Muscle of leg (tissue), 11 donors: ENCODE data around the gene PRKCA. TPM values are rescaled to one million over a fixed set of nuclear protein-coding genes. Genes with fewer than 3 reads are reported as not detected.

Experiments used
- DNase-seq: peaks from one replicate; pipeline ENCODE4 v3.0.0; 2013
- H3K27ac ChIP-seq: one replicate; pipeline ENCODE4 v1.5.1; 2013; ENCODE audit warnings: mild to moderate bottlenecking, low read length, control low read depth
- H3K27me3 ChIP-seq: one replicate; pipeline ENCODE4 v1.6.1; 2013; ENCODE audit warnings: low read length; ENCODE audit not compliant: control insufficient read depth, insufficient read depth
- H3K36me3 ChIP-seq: one replicate; pipeline ENCODE4 v1.6.1; 2013; ENCODE audit warnings: low read length; ENCODE audit not compliant: control insufficient read depth, insufficient read depth
- H3K4me1 ChIP-seq: one replicate; pipeline ENCODE4 v1.6.1; 2013; ENCODE audit warnings: low read length; ENCODE audit not compliant: control insufficient read depth, insufficient read depth
- H3K4me3 ChIP-seq: one replicate; pipeline ENCODE4 v1.5.1; 2013; ENCODE audit warnings: low read length, control low read depth
- H3K9me3 ChIP-seq: replicated peaks from 2 replicates; pipeline ENCODE4 v1.6.1; 2013; ENCODE audit warnings: low read depth, low read length; ENCODE audit not compliant: control insufficient read depth
- WGBS: methylation state at CpG from one replicate; pipeline ENCODE4 v1.1.5; 2013; ENCODE audit warnings: missing lambda C conversion rate; ENCODE audit not compliant: insufficient coverage; 5-methylcytosine and 5-hydroxymethylcytosine counted together
- polyA plus RNA-seq, 8 donors: library from polyadenylated mRNA; unstranded; fragments of 120-200 nt; gene quantifications; one replicate each; pipeline versions ENCODE4 v1.2.1 to v1.2.3, GENCODE V29; 2013; ENCODE audit warnings: inconsistent platforms in 1 of 8, low replicate concordance in 1 of 8; ENCODE audit not compliant: insufficient read length in 8 of 8, insufficient read depth in 1 of 8
- total RNA-seq: library from RNA; stranded (reverse); fragments of 120-200 nt; gene quantifications from one replicate; pipeline ENCODE4 v1.2.4, GENCODE V29; 2013

The PRKCA gene
- total and polyA plus RNA-seq, 9 donors, result 2.3 to 6.5 (median 3.5) TPM

DNA sequence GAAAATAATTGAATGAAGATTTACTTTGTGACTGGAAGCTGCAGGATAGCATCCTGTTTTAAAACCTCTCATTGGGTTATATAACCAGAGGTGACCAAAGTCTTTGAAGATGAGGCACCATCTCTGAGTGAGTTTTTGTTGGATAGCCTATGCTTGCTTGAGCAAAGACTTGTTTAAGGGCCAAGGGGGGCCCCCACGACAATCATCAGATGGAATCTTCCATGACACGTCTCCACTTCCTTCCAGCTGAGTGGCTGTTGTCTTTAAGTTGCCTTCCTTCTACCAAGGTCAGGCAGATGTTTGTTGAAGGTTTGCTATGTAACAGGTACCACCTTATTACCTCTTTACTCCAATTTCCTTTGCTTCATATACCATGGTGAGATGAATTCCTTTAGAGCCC lies 188.8 kb downstream of the PRKCA start:
- no peak overlapping the region for H3K27ac ChIP-seq
- no peak overlapping the region for H3K4me3 ChIP-seq
- no peak for DNase-seq
- H3K36me3 ChIP-seq, result no peaks in the 10 kb centered on the region
- H3K4me1 ChIP-seq, result no peaks in the 10 kb centered on the region
- no peaks in the 10 kb centered on the region for H3K9me3 ChIP-seq
- H3K27me3 ChIP-seq, result no peaks in the 10 kb centered on the region
- WGBS, result no CpG with 5 or more reads among the region's 2 CpGs

DNA sequence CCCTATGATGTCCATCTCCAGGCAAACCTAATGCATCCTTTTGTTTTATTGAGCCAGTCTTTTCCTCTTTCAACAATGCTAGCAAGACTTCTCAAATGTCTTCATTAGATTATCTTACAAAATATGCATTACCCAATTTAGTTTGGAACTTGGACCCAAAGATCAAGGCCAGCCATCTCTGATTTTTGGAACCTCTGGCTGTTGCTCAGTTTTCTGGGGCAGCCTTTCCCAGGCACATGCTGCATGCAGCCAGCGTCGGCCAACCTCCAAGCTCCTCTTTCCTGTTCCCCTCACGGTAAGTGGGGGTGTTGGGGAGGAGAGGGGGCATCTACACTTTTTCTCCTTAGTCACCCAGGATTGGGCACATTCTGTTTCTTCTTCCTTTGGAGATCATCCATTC lies 189.3 kb downstream of the PRKCA start:
- Histone ChIP-seq H3K4me3 (no peak overlapping the region), H3K36me3 (no peaks in the 10 kb centered on the region), H3K4me1 (no peaks in the 10 kb centered on the region), H3K27ac (no peak overlapping the region), H3K27me3 (no peaks in the 10 kb centered on the region), H3K9me3 (no peaks in the 10 kb centered on the region)
- no CpG with 5 or more reads among the region's 3 CpGs for WGBS
- no peak for DNase-seq

DNA sequence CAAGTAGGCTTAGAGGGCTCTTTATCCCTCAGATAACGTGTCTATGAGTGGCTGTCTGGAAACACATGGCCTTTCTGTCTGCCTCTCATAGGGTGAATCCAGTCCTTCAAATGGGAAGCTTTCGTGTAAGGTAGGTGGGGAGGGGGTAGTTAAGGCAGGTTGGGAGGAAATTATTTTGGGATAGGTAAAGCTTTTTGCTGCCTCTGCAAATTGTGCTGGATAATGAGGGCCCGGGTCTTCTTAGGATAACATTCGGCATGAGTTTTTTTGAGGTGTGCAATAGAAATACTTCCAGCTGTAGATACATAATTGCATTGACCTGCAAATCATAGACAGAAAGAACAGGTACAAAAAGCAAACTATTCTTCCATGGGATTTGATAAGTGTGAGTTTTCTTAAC lies 189.7 kb downstream of the PRKCA start:
- no peaks in the 10 kb centered on the region for H3K4me1 ChIP-seq

DNA sequence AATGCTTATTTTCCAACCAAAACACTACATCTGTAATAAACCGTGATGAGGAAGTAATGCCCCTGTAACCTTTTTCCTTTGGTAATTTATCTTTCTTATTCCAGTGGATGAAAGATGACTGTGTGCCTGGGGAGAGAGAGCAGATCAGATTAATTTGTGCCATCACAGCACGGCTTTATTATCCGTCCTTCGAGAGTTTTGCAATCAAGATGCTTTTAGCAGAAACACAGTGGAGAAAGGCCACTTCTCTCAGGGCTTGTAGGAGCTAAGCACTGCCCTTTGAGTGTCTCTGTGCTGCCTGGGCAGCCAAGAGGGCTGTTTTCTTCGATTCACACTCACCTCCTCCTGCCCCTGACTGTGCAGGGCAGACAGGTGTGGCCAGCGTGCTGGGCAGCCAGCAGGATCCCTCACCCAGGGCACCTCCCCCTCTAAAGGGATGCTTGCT lies 190.2 kb downstream of the PRKCA start:
- Histone ChIP-seq H3K36me3 (no peaks in the 10 kb centered on the region), H3K27ac (no peak overlapping the region), H3K4me3 (no peak overlapping the region), H3K9me3 (no peaks in the 10 kb centered on the region), H3K27me3 (no peaks in the 10 kb centered on the region), H3K4me1 (no peaks in the 10 kb centered on the region)
- WGBS, result 46% methylated on average over 5 of the region's 6 CpGs
- no peak for DNase-seq

More for the DNA sequence above, 189.7 kb downstream of the PRKCA start:
- H3K27ac ChIP-seq, result no peak overlapping the region
- 65% methylated on average over 2 of the region's 4 CpGs for WGBS
- no peaks in the 10 kb centered on the region for H3K36me3 ChIP-seq
- no peaks in the 10 kb centered on the region for H3K9me3 ChIP-seq
- H3K27me3 ChIP-seq, result no peaks in the 10 kb centered on the region
- DNase-seq, result no peak
- H3K4me3 ChIP-seq, result no peak overlapping the region

DNA sequence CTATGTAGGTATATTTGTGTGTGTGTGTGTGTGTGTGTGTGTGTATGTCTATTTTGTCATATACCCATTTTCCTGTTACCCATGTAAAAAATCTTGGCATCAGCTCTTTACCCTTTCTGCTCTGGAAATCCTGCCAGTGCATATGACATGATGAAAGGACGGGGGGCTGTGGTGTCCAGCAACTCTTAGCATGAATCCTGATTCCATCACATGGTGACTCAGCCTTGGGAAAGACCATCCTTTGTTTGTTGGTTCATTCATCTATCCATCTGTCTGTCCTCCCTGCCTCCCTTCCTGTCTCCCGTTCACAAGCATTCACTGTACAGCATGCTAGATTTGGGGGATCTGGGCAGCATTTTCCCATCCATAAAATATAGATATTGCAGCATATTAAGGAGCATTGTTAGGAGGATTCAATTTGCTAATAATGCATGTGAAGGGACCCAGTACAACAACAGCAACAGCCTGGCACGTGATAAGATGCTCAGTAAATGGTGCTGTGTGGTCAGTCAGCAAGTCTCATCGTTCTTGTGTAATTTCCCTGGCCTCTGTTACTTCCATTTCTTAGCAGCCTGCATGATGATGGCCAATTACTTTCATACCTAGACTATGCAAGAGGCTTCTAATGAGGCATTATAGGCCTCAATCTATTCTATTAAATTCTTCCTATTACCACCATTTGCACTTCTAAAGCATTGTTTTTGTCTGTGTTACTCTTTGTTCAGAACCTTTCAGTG lies 191.0 kb downstream of the PRKCA start:
- 73% methylated on average over 2 of the region's 4 CpGs for WGBS
- H3K4me3 ChIP-seq, result no peak overlapping the region
- H3K9me3 ChIP-seq, result no peaks in the 10 kb centered on the region
- H3K4me1 ChIP-seq, result no peaks in the 10 kb centered on the region
- H3K27ac ChIP-seq, result no peak overlapping the region
- no peak for DNase-seq
- H3K27me3 ChIP-seq, result no peaks in the 10 kb centered on the region
- no peaks in the 10 kb centered on the region for H3K36me3 ChIP-seq

DNA sequence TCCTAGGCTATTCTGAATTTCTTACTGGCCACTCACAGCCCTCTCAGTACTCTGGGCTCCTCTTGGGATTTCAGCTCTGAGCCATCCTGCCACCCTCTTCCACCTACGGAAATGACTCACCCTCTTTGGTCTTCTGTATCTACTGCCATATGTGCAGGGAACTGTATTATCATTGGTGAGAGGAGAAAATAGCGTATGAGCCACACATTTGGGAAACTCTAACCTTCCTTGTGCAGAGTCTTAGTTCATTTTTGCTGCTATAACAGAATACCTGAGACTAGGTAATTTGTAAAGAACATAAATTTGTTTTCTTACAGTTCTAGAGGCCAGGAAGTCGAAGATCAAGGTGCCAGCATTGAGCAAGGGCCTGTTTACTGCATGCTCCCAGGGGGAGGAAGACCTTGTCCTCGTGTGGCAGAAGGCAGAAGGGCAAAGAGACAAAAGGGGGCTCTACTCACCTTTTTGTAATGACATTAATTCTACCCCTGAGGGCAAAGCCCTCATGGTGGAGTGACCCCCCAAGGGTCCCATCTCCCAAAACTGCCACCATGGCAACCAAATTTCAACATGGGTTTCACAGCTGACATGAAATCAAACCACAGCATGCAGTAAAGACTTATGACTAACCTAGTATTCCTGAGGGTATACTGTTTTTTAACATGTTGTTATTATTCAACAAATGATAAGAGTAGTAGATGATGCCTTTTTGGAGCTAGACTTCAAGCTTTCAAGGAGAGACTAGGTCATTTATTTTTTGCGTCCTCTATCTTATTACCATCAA lies 191.8 kb downstream of the PRKCA start:
- H3K4me1 ChIP-seq, result no peaks in the 10 kb centered on the region
- no peaks in the 10 kb centered on the region for H3K27me3 ChIP-seq
- H3K36me3 ChIP-seq, result no peaks in the 10 kb centered on the region
- WGBS, result 80% methylated on average over 1 of the region's 5 CpGs
- no peaks in the 10 kb centered on the region for H3K9me3 ChIP-seq
- DNase-seq, result no peak
- no peak overlapping the region for H3K27ac ChIP-seq
- H3K4me3 ChIP-seq, result no peak overlapping the region

DNA sequence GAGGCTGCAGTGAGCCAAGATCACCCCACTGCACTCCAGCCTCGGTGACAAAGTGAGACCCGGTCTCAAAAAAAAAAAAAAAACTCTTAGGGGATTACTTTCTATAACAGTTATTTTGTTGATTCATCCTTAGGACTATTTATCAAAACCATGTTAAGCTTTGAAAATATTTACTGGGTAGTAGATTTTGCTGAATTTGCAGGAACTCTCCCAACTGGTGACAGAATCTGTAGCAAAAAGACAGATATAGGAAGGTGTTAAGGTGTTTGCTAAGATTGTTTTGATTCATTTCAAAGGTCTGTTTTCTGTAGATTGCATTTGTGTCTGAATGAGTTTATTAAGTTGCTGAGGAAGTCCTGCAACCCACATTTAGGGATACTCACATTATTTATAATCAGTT lies 192.6 kb downstream of the PRKCA start:
- Histone ChIP-seq H3K4me3 (no peak overlapping the region), H3K4me1 (no peaks in the 10 kb centered on the region), H3K27me3 (no peaks in the 10 kb centered on the region), H3K36me3 (no peaks in the 10 kb centered on the region), H3K27ac (no peak overlapping the region), H3K9me3 (no peaks in the 10 kb centered on the region)
- no peak for DNase-seq
- no CpG with 5 or more reads among the region's 2 CpGs for WGBS

DNA sequence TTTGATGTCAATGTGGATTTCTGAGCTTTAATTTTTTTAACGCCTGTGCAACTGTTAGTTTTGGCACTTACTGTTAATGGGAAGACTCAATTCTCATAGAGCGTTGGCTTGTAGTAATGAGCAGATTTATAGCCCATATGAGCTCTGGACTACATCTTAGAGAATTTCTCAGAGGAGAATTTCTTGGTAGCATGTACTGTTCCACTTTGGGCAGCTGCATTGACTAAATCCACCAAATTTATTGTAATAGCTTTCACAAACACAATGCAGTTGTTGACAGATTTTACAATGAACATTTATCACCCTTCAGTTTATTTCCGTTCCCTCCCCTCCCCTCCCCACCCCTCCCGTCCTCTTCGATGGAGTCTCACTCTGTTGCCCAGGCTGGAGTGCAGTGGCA lies 193.9 kb downstream of the PRKCA start:
- Histone ChIP-seq H3K4me1 (no peaks in the 10 kb centered on the region), H3K27me3 (no peaks in the 10 kb centered on the region), H3K27ac (no peak overlapping the region), H3K9me3 (no peaks in the 10 kb centered on the region), H3K4me3 (no peak overlapping the region), H3K36me3 (no peaks in the 10 kb centered on the region)
- no peak for DNase-seq
- WGBS, result 24% methylated on average over 3 of the region's 5 CpGs

DNA sequence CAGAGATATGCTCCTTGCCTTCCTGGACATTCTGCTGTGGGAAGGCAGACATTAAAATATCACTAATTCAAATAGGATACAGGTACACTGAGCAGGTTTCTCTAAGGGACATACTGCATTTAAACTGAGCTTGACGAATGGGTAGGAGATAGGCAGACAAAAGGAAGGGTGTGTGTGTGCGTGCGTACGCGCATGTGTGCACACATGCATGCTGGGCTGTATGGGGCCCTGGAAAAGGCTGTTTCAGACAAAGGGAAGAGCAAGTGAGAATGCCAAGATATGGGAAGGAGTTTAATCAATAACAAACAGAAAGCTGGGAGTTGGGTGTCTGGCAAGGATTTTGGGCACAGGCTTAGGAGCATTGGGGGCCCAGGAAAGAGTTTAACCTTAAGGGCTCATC lies 196.2 kb downstream of the PRKCA start:
- Histone ChIP-seq H3K4me1 (peaks cover 5% of the 10 kb centered on the region), H3K36me3 (no peaks in the 10 kb centered on the region), H3K27me3 (no peaks in the 10 kb centered on the region), H3K27ac (no peak overlapping the region), H3K4me3 (no peak overlapping the region), H3K9me3 (no peaks in the 10 kb centered on the region)
- 100% methylated on average over 4 of the region's 5 CpGs for WGBS
- DNase-seq, result no peak

DNA sequence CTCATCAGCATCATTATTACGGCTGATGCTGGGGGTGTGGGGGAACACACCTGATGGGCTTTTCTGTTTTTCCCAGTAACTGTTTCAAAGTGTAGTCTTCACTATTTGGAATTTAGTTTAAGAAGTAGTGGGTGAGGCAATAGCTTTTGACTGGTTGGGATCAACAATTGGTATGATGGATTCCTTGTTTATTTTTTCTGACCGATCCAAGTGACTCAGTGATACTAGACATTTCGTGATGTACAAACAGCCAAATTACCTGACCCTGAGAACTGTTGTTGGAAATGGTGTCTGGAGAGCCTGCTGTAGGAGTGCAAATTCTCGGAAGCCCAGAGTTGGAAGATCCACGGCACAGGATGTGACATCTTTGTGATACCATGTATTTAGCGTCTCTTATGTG lies 204.2 kb downstream of the PRKCA start:
- no peaks in the 10 kb centered on the region for H3K27me3 ChIP-seq
- H3K36me3 ChIP-seq, result no peaks in the 10 kb centered on the region
- H3K9me3 ChIP-seq, result no peaks in the 10 kb centered on the region
- no peak for DNase-seq
- no peak overlapping the region for H3K27ac ChIP-seq
- H3K4me3 ChIP-seq, result no peak overlapping the region
- WGBS, result 95% methylated on average over 5 of the region's 6 CpGs
- H3K4me1 ChIP-seq, result peaks cover 5% of the 10 kb centered on the region
